ENCODE measurements around the gene CTAGE8. TPM values are rescaled to one million over a fixed set of nuclear protein-coding genes. Genes with fewer than 3 reads are reported as not detected.
"Not testable (repeated sequence)": the region's sequence is repeated elsewhere in the genome, so short reads cannot be mapped to it uniquely, and the experiment has no call there.

CTAGE8 gene
- total and polyA plus RNA-seq, 9 donors, result 0.40 to 2.0 (median 0.92) TPM; not detected in 1

GRCh38 chr7:144256112-144256511, 13.0 kb downstream of the CTAGE8 start:
- Histone ChIP-seq H3K27me3 (no peaks in the 10 kb centered on the region), H3K4me3 (no peak overlapping the region), H3K9me3 (no peaks in the 10 kb centered on the region), H3K36me3 (no peaks in the 10 kb centered on the region), H3K27ac (no peak overlapping the region), H3K4me1 (ENCODE audit: insufficient read depth) (no peaks in the 10 kb centered on the region)
- DNase-seq, result no peak
- TF ChIP-seq EP300 (IDR thresholded peaks at IDR 0.05), result no peak
- 69 to 75% (median 72%) methylated on average over 3 of the region's 3 CpGs for WGBS, 3 donors
- intact Hi-C loops (cut with DNase I), result no loop called here

- WGBS, 3 donors, result 77 to 80% (median 78%) methylated on average over 5 of the region's 5 CpGs
- no peak for TF ChIP-seq POLR2A (IDR thresholded peaks at IDR 0.05)
- no peak for TF ChIP-seq CTCF (IDR thresholded peaks at IDR 0.05)
- TF ChIP-seq EP300 (IDR thresholded peaks at IDR 0.05), result no peak
- H3K9me3 ChIP-seq, result no peaks in the 10 kb centered on the region
Observed at GRCh38 chr7:144255471-144255897, 13.6 kb downstream of the CTAGE8 start.

GRCh38 chr7:144252307-144252706, 16.8 kb downstream of the CTAGE8 start:
- H3K4me1 ChIP-seq (ENCODE audit: insufficient read depth); H3K27ac ChIP-seq; DNase-seq; H3K9me3 ChIP-seq; H3K27me3 ChIP-seq; intact Hi-C loops (cut with DNase I); H3K36me3 ChIP-seq; H3K4me3 ChIP-seq: not testable (repeated sequence)
- WGBS, 3 donors, result no CpG with 5 or more reads among the region's 4 CpGs

More at GRCh38 chr7:144255471-144255897, 13.6 kb downstream of the CTAGE8 start:
- intact Hi-C loops (cut with DNase I), result no loop called here
- no peak for DNase-seq
- Histone ChIP-seq H3K4me3 (no peak overlapping the region), H3K36me3 (no peaks in the 10 kb centered on the region), H3K27ac (no peak overlapping the region), H3K27me3 (no peaks in the 10 kb centered on the region), H3K4me1 (ENCODE audit: insufficient read depth) (no peaks in the 10 kb centered on the region)

GRCh38 chr7:144247674-144248330, 21.3 kb downstream of the CTAGE8 start:
- H3K4me1 ChIP-seq (ENCODE audit: insufficient read depth); DNase-seq; H3K27ac ChIP-seq; H3K9me3 ChIP-seq; H3K27me3 ChIP-seq; H3K4me3 ChIP-seq; H3K36me3 ChIP-seq; intact Hi-C loops (cut with DNase I): not testable (repeated sequence)
- no CpG with 5 or more reads among the region's 1 CpG for WGBS, 3 donors

GRCh38 chr7:144246967-144247366, 22.1 kb downstream of the CTAGE8 start:
- no CpG with 5 or more reads among the region's 5 CpGs for WGBS, 3 donors
- H3K36me3 ChIP-seq; H3K9me3 ChIP-seq; H3K4me3 ChIP-seq; H3K4me1 ChIP-seq (ENCODE audit: insufficient read depth); H3K27me3 ChIP-seq; H3K27ac ChIP-seq; intact Hi-C loops (cut with DNase I); DNase-seq: not testable (repeated sequence)

- H3K27me3 ChIP-seq; H3K4me3 ChIP-seq; H3K4me1 ChIP-seq (ENCODE audit: insufficient read depth); H3K9me3 ChIP-seq; DNase-seq; H3K27ac ChIP-seq; H3K36me3 ChIP-seq; intact Hi-C loops (cut with DNase I): not testable (repeated sequence)
- no CpG with 5 or more reads among the region's 2 CpGs for WGBS, 3 donors
Observed at GRCh38 chr7:144245372-144245771, 23.7 kb downstream of the CTAGE8 start.

- H3K27me3 ChIP-seq; H3K36me3 ChIP-seq; H3K9me3 ChIP-seq; H3K27ac ChIP-seq; DNase-seq; H3K4me1 ChIP-seq (ENCODE audit: insufficient read depth); H3K4me3 ChIP-seq; intact Hi-C loops (cut with DNase I): not testable (repeated sequence)
- WGBS, 3 donors, result 85 to 93% (median 93%) methylated on average over 1 of the region's 2 CpGs
Observed at GRCh38 chr7:144239365-144239764, 29.7 kb downstream of the CTAGE8 start, which contains the start of gene OR2A42. TSS of gene OR2A42 (minus strand) at chr7:144239605. CDS start at chr7:144232843, 6,762 bp downstream.

GRCh38 chr7:144238530-144239082, 30.5 kb downstream of the CTAGE8 start:
- H3K4me3 ChIP-seq; DNase-seq; H3K27ac ChIP-seq; H3K27me3 ChIP-seq; H3K4me1 ChIP-seq (ENCODE audit: insufficient read depth); H3K9me3 ChIP-seq; H3K36me3 ChIP-seq; intact Hi-C loops (cut with DNase I): not testable (repeated sequence)
- WGBS, 3 donors, result 91 to 93% (median 93%) methylated on average over 2 of the region's 2 CpGs

GRCh38 chr7:144233039-144233438, 36.0 kb downstream of the CTAGE8 start:
- H3K4me1 ChIP-seq (ENCODE audit: insufficient read depth); H3K27ac ChIP-seq; intact Hi-C loops (cut with DNase I); DNase-seq; H3K27me3 ChIP-seq; H3K36me3 ChIP-seq; H3K4me3 ChIP-seq; H3K9me3 ChIP-seq: not testable (repeated sequence)
- 64 to 73% (median 69%) methylated on average over 1 of the region's 1 CpG for WGBS, 3 donors

- intact Hi-C loops (cut with DNase I); H3K27me3 ChIP-seq; H3K27ac ChIP-seq; H3K36me3 ChIP-seq; H3K9me3 ChIP-seq; H3K4me1 ChIP-seq (ENCODE audit: insufficient read depth); DNase-seq; H3K4me3 ChIP-seq: not testable (repeated sequence)
- no CpG with 5 or more reads among the region's 2 CpGs for WGBS, 3 donors
Observed at GRCh38 chr7:144231027-144231426, 38.1 kb downstream of the CTAGE8 start.

GRCh38 chr7:144228810-144229209, 40.3 kb downstream of the CTAGE8 start:
- H3K4me3 ChIP-seq; H3K27ac ChIP-seq; H3K27me3 ChIP-seq; H3K9me3 ChIP-seq; H3K36me3 ChIP-seq; H3K4me1 ChIP-seq (ENCODE audit: insufficient read depth); intact Hi-C loops (cut with DNase I): not testable (repeated sequence)
- 89 to 100% (median 90%) methylated on average over 1 of the region's 3 CpGs for WGBS, 3 donors
- peak in 1 of 5 donors; percentile 39 for DNase-seq
